Right kidney (tissue), 1 donor: ENCODE data around the gene GNAZ.
A peak's percentile ranks its signal among the peaks of the same experiment; 100 is the strongest.

Experiments
- DNase-seq: peaks from one replicate; pipeline ENCODE4 v3.0.0-alpha.2; 2016

GNAZ gene

DNA sequence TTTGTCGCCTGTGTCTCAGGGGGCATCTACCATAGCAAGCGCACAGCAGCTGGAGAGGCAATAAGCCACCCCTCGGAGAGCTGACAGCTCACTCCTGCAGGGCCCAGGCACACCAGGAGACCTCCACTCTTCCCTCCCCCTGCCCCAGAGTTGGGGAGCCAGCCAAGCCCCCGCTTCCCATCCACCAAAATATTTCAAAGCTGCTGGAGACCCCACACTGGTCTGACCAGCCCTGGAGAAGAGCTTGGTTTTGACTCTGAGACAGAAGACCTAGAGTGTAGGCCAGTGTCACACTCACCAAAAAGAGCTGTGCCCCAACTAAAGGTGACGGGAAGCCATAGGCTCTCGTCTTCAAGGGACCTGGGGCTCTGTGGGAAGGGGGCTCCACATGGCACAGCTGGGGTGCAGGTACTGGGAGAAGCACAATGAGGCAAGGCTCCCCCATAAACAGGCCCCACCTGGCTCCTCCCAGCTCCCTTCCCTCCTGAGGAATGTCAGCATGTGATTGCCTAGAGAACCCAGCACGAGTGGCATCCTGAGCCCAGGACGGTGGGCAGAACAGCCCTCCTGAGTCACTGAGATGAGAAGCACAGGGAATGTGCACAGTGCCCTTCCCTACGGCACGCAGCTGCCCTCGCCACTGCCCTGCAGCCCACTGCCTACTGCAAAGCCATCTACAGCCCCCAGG, 5.8 kb upstream of the GNAZ start:
- DNase-seq = no peak

DNA sequence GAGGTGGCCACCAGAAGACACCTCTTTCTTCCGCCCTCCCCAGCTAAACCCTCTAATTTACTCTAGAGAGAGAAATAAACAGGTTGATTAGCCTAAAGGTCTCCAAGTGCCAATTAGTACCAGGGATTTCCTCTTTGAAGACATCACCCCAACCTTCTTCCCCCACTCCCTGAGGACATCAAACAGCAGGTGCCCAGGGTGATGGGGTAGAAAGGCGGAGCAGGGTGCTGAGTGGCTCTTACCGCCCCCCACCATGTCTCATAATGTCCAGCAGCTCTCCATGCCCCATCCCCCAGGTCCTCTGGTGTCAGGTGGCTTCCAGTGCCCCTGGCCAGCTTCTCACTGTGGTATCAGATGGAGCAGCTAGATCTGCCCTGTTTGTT, 5.3 kb upstream of the GNAZ start:
- DNase-seq = no peak

DNA sequence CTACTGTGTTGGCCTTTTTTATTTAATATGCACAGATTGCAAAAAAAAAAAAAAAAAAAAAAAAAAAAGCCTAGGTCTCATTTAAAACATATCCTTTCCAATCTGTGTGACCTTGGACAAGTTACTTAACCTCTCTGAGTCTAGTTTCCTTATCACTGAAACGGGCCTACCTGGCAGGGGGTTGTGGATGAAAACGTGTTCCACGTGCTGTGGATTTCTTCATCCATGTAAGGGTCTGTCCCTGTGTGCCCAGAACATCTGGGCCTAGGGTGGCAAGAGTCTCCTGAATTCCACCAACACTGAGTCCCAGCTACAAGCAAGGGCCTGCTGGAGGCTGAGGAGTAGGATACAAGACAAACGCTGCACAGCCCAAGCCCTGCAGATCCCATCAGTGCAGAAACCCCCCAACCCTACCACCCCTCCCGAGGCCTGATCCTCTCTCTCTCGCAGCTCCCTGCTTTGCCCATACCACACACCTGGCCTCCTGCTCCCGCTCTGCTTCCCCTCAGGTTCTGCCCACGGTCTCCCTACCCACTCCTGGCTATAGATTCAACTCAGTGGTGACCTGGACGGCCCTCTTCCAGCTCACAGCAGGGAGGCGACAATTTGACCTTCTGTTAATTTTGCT, 4.7 kb upstream of the GNAZ start:
- no peak for DNase-seq

DNA sequence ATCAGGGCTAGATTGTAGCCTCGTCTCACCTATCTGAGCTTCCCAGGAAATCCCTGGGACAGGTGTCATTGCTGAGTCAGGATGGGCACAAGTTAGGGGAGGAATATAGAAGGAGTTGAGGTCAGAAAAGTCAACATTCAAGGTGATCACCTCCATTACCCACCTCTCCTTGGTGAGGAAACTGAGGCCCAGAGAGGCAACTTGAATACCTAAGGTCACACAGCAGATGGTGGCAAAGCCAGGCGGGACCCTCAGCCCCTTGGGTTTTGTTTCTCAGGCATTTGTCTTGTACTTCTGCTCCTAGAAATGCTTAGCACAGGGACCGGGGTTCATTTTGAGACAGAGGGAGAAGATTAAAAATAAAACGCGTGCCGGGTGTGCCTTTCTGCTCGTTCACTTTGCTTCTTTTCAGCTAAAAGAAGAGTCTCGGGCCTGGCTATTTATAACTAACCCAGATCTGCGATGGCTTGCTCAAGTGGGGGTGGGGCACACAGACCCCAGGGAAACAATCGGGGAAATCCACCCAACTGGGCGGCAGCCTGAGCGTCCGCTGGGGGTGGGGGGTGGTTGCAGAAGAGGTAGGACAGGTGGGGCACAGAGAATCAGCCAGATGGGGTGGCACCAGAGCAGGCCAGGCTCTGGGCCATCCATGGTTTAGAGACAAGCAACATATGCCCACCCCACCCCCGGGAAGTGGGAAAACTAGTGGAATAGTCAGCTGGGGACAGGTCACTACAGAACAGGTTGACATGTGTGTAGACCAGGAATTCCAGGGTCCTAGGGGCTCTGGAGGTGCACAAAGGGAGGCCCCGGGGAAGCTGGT, 3.9 kb upstream of the GNAZ start:
- no peak for DNase-seq

DNA sequence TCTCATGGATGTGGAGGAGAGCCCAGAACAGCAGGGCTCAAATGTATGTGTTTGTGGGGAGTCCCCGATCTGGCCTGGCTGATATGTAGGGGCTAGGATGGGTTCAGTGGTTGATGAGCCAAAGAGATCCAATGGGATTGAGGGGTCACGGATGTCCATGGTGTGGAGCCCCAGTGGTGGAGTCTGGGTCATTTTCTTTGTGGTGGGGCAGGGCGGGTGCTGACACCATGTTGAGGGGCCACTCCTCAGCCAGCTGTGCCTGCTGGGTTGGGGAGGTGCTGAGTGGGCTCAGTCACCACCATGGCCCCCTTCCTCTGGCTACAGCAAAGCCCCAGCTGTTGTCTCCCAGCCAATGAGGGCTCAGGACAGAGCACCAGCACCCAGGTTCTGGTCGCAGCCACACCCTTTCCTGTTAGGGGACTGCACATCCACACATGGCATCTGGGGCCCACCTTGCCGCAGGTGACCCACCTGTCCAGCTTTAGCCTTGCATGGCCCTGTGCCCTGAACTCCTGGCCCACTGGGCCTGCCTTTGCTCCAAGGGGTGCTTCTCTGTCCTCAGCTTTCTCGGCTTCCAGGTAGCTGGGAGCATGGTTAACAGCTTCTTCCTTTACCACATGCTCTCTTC, 3.2 kb upstream of the GNAZ start:
- DNase-seq = no peak

DNA sequence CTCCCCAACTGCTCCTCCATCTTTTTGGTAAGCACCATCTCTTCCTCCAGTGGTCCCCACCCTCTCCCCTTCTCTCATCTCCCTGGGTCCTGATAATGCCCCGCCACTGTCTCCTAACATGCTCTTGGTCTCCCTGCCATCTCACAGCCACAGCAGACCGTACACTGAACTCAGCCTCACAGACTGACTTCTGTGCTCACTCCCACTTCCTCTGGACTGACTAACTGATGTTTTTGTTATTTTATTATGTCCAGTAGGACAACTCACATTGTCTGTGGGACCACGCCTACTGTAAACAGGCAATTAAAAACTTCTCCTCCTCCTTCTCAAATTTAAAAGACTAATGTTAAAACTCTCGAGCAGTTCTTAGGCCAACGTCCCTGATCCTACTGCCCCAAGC, 2.6 kb upstream of the GNAZ start:
- no peak for DNase-seq

DNA sequence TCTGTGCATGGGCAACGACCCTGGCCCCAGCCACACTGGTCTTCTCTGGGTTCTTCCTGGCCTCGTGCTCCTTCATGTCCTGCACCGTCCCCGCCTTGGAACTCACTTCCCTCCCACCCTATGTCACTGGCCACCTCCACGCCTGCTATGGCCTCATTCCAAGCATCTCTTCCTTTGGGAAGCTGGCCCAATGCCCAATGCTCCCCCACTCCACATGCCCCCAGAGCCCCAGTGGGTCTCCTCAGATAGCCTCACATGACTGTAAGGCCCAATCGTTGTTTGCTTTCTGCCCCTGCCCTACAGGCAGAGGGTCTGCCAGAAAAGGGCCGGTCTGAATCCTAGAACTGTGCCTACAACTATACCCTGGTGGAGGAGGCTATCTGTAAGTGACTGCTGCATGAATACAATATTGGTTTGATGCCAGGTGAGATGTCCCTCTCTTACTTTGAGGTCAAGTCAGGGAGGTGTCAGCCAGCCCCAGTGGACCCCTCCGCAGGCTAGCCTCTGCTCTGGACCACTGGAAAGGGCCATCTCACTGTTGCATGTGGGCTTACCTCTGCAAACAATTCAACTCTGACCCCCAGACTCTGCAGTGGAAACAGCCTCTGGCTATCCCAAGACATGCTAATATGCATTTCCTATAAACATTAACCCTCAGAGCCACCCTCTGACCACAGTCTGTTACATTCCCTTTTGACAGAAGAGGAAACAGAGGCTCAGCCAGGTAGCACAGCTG, 2.1 kb upstream of the GNAZ start:
- no peak for DNase-seq

DNA sequence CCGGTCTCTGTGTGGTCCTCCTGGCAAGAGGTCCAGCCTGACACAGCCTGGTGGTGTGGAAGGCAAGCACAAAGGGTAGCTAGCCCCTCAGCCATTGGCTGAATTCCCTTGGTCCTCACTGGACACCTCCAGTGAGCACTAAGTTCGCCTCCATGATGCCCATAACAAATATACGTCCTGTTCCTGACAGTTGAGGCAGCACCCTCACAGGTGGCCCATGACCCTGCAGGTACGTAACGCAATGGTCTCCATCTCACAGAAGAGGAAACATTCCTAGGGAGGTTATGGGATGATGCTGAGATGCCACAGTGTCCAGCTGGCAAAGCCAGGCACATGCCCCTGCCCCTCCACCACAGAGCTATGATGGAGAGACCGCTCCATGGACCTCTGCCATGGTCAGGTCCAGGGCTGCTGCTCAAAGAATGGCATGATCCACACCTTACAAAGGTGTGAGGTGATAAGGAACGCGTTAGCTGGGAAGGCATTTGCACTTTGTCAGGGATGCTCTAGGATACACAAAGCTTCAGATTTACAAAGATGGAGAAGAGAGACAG, 1.4 kb upstream of the GNAZ start:
- no peak for DNase-seq

DNA sequence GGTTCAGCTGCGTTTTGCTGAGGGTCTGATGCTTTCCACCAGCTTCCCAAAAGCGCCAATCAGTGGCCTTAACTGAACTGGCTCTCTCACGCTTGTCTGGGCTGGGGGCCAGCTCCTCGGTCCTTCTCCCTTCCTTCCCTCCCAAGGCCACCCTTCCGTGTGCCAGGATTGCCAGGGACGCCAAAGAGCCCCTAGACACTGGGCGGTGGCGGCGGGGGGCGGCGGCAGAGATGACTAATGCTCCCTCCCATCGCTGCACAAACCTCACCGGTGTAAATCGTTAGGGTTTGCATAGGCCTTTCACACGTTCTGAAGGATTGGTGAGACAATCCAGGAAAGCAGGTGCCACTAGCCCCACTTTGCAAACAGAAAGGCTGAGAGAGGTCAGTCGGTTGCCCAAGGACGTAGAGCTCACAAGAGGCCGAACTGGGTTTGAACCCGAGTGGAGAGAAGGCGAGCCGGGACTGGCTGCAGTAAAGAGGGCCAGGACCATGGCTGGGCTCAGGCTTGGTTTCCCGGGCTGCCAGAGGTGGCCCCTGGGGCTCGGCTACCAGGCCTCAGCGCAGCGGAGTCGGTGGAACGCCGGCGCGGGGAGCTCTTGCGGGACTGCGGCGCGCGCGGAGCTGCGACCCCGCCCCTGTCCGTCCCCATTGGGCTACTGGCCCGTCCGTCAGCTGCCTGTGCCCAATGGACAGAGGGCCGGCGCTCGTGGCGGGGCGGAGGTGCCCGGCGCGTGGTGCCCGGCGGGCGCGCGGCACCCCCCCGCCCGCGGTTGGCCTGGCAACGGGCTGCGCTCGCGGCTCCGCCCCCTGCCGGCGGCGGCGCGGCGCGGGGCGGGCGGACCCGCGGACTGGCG, 589 bp upstream of the GNAZ start:
- DNase-seq = peak; percentile 88

DNA sequence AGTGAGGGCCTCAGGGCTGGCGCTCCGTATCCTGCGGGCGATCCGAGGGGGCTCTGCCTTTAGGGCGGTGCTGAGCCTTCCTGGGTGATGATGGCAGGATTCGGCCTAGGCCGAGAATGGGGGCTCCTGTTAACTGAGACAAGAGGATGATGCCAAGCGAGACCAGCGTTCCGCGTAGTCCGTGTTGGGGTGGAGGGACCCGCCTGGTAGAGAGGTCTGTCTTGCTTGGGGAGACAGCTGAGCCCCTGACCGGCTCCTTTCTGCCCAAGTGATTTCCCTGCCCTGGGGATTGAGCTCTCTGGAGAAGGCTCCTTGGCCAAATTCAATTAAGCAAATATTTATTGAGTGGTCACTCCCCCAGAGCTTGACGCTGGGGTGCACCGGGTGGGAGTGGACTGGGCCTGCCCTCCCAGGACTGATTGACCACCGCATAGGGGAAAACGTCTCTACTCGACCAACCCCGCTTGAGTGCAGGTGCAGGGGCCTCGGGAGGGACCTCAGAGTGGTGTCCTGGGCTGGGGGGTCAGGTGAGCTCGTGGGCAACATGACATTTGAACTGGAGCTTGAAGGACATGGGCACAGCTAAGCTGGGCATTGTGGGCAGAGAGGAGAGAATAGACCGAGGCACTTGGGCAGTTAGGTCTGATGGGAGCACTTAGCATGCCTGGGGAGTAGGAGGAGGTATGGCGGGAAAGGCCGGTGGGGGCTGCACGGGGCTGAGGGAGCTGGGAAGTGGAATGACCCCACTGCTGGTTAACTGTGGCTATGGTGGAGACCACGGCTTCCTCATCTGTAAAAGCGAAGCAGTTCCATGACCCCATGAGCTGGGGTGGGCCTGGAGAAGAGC, 1.1 kb downstream of the GNAZ start:
- DNase-seq = peak; percentile 26

DNA sequence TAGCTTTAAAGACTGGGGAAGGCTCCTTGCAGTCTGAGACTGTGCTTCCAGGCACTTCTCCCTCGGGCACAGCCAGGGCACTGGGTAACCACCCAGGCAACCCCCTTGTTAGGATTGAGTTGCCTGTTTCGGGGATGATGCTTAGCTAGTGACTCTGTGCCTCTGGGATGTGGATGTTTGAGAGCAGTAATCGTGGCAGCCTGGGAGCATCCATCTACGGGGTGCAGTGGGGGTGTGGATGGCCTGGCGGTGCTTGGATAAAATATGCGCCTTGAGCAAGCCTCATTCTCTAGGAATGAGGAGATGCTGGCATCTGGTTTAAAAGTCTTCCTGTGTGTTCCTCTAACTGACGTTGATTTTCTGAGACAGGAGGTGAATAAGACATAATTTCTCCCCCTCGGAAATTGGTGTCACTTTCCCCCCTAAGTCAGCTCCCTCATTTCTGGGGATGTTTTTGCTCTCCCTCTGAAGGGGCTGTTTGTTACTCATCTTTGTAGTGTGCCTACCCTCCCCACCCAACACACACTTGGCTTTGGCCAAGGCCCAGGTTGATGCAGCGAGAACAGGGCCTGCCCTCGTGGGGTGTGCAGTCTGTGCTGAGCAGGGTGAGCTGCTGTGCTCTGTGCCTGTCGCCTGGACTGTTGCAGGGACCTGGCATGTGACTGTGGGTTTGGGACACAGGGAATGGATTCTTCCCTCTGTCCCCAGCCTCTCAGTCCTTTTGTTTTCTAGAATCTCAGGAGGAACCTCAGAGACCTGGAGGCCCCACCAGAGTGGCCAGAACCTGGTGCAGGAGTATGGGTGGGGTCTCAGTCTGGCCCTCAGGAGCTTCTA, 2.0 kb downstream of the GNAZ start:
- DNase-seq = no peak

DNA sequence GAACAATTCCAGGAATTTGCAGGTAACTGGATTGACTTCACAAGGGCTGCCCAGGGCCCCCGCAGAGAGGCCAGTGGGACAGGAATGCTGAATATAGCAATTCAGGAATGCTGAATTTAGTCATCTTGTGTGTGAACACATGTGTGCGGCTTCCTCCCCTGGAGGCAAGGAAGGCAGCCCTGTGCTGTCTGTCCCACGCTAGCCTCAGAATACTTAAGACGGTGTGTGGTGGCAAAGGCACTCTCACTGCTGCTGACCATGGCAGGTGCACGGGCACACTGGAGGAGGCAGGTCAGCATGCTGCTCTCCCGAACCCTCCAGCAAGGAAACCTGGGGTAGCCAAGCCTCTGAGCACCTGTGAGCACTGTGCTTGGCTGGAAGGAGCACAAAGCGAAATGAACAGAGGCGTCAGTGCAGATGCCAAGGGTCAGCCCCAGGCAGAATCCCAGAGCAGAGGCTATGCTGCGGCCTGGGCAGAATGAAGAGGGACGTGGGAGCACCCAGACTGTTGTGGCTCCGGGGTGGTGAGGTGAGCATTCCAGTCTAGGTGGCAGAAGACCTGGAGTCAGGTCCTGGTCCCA, 2.7 kb downstream of the GNAZ start:
- no peak for DNase-seq

DNA sequence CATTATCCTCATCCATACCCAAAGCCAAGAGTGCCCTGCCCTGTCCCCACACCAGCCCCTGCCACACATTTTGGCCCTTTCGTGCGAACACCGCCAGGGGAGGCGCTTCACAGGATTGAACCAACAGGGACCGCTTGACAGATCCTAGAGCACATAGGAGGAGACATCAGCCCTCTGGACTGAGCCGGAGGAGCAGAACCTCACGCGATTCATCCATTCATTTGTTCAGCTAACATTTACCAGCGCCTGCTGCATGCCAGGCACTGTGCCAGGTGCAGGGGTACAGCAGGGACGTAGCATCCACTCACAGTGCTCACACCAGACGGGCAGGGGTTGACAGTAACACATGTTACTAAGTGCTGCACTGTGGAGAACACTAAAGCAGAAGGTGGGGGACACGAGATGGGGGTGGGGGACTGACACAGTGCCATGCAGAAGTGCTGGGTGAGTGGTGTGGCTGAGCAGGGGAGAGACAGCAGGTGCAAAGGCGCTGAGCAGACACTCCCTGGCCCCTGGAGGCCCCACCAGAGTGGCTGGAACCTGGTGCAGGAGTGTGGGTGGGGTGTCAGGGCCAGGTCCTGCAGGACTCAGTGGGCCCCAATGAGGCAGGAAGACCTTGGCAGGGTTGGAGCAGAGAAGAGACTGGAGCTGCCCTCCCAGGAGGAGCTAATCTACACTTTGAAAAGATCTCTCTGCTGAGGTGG, 3.4 kb downstream of the GNAZ start:
- DNase-seq = no peak

DNA sequence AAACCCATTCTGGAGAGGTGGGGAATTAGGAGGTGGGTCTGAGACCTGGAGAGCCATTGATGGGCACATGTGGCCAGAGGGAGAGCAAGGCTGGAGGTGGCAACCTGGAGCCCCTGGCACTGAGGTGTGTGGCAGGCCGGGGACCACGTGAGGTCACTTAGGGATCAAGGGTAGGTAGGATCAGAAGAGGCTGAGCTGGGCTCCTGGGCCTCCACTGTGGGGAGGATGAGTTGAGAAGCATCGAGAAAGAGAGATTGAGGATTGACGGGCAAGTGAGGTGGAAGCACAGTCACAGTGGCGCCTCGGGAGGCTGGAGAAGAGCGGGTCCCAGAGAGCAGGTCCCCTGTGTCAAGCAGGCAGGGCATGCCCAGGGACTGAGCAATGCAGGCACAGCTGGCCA, 4.1 kb downstream of the GNAZ start:
- no peak for DNase-seq

DNA sequence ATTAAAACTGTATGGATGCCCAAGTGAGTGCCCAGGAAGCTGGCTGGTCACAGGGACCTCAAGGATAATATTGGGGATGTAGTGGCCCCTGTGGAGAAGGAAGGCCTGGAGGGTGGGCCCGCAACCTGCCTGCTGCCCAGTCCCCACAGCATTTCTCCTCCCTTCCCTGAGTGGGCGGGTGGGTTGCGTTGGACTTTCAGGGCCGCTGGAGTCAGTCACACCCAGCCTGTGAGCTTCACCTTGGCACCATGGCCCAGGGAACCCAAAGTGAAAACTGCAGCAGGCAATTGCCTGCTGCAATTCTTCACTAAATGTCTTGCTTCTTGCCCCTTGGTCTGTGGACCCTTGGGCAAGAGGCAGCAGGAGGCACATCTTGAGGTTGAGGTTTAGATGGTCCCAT, 4.7 kb downstream of the GNAZ start:
- DNase-seq = no peak

DNA sequence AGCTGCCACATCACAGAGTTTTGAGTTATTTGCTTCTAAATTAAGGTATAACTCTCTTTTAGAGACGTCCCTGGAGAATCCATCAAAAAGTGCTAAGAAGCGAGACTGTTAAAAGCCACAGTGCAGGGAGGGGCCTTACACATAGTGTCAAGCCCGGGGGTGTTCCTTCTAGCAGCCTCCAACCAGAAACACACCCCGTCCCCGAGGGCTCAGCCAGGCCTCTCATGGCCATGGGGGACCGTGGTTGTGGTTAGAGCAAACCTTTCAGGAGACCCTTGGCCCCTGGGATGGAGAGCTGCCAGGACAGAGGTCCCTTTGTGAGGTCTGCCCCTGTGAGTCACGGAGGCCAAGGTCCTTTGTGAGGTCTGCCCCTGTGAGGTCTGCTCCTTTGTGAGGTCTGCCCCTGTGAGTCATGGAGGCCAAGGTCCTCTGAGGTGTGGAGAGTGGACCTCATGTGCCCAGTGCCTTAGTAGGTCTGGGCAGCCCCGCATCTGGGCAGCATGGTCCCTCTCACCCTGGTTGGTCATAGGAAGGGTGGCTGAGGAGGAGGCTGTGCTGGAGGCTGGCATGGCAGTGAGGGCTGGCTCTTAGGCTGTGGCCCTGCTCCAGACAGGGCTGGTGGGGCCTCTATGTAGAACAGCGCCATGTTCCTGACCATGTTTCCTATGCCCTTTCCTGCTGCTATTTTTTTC, 5.4 kb downstream of the GNAZ start:
- no peak for DNase-seq

DNA sequence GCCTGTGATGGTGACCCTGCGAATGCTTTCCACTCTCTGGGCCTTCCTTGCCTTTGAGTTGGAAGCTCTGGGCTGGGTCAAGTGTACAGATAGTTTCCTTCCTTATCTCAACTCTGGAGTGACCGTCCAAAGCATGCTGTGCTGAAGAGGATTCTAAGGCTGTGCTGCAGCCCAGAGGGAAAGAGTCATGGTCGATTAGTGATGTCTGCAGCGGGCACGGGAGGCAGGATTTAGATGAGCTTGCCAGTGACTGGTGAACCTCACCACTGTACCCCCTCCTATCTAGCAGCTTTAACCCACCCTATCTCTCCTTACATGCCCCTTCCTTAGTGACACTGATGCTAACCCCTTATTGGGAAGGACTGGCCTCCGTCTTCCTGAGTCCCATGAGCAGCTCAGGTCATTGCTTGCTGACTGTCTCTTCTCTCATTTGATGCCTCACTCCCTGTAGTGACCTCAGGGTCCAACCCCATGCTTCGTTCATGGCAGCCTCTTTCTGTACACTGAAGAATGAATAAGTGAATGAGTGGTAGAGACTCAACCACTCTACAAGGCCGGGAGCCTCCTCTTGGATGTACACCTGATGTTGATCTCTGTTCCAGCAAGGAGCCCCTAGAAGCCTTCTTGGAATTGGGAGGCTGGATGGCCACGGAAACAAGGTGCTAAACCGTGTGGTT, 6.7 kb downstream of the GNAZ start:
- no peak for DNase-seq
